GM20000 (cell line): ENCODE measurements around the gene CASP6.

ENCODE experiments used
- DNase-seq: peaks from one replicate; pipeline ENCODE4 v3.0.0; 2012; ENCODE audit warnings: low spot score
- CTCF ChIP-seq: IDR thresholded peaks from 2 replicates; pipeline ENCODE4 v1.5.1; 2012; ENCODE audit warnings: mild to moderate bottlenecking, control low read depth; ENCODE audit errors: extremely low read depth, missing control alignments

Gene CASP6

GRCh38 chr4:109729718-109730618 is 26.7 kb upstream of the CASP6 start, which contains the start of gene PLA2G12A:
Gene PLA2G12A, minus strand, starts transcription at chr4:109730070. Its CDS starts 261 bp downstream, at chr4:109729809.
- TF ChIP-seq CTCF, result no peak
- peak; percentile 96 for DNase-seq

GRCh38 chr4:109729117-109729717 is 26.0 kb upstream of the CASP6 start:
- DNase-seq, result no peak
- TF ChIP-seq CTCF, result no peak

GRCh38 chr4:109728385-109728784 is 25.1 kb upstream of the CASP6 start:
- DNase-seq, result no peak

DNA sequence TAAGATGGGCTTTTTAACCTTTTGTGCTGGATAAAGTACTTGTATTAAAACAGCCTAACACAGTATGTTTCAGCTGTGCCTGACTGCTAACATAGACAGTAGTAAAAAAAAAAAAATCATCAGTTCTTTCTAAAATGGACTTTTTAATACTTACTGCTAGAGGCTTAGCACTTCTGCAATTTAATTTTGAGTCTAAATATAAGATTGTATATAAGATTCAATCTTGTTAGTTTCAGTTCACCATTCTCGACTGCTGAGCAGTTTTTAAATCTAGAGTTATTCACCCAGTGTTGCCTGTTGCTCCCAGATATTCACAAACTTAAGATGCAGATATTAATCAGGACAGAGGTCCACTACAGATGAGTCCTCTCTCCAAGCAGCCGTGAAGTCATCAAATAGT is 19.9 kb upstream of the CASP6 start:
- DNase-seq, result no peak
- TF ChIP-seq CTCF, result no peak

More at GRCh38 chr4:109728385-109728784, 25.1 kb upstream of the CASP6 start:
- no peak for TF ChIP-seq CTCF

DNA sequence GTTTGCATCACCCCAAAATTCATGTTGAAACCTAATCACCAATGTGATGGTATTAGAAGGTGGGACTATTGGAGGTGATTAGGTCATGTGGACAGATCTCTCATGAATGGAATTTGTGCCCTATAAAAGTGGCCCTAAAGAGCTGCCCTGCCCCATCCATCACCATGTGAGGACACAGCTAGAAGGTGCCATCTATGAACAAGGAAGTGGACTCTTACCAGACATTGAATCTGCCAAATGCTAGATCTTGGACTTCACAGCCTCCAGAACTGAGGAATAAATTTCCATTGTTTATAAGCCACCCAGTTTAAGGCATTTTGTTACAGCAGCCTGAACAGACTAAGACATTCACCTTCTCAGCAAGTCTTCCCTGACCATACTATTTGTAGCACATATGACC is 19.1 kb upstream of the CASP6 start:
- DNase-seq, result no peak
- TF ChIP-seq CTCF, result no peak

GRCh38 chr4:109721033-109721432 is 17.8 kb upstream of the CASP6 start:
- no peak for TF ChIP-seq CTCF
- DNase-seq, result no peak

DNA sequence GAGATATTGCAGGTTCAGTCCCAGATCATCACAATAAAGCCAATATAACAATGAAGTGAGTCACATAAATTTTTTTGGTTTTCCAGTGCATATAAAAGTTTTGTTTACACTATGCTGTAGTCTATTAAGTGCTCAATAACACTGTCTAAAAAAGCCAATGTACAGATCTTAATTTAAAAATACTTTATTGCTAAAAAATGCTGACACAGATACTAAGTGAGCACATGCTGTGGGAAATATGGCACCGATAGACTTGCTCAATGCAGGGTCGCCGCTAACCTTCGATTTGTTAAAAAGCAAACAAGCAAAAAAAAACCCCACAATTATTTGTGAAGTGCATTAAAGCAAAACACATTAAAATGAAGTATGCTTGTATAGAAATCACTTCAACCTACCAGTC is 16.4 kb upstream of the CASP6 start:
- DNase-seq, result no peak
- no peak for TF ChIP-seq CTCF
